H1 (cell line): ENCODE results near the gene TGFB2. TPM values are rescaled to one million over a fixed set of nuclear protein-coding genes. Genes with fewer than 3 reads are reported as not detected.

Source experiments
- CEBPB ChIP-seq: IDR thresholded peaks from 2 replicates; pipeline ENCODE4 v1.6.1; 2012; ENCODE audit warnings: low read depth, low read length
- CHD7 ChIP-seq: fragments of 300-600 bp; sonication (generic); IDR thresholded peaks from 2 replicates; pipeline ENCODE4 v1.7.1; 2012; ENCODE audit warnings: low read length, moderate library complexity, mild to moderate bottlenecking, inconsistent platforms; ENCODE audit not compliant: insufficient replicate concordance
- FOSL1 ChIP-seq: IDR thresholded peaks from 2 replicates; pipeline ENCODE4 v1.6.1; 2011; ENCODE audit warnings: mild to moderate bottlenecking, low read depth, low read length, moderate library complexity; ENCODE audit not compliant: insufficient read depth
- HDAC6 ChIP-seq: IDR thresholded peaks from one replicate; pipeline ENCODE4 v1.7.1; 2012; ENCODE audit warnings: low read depth, mild to moderate bottlenecking, inconsistent platforms, low read length, moderate library complexity
- POLR2A ChIP-seq, 2 experiments: IDR thresholded peaks; 1 replicate in 1 of 2; 2 replicates in 1 of 2; pipeline ENCODE4 v1.6.1; 2011; ENCODE audit warnings: low read depth in 2 of 2, low read length in 2 of 2, mild to moderate bottlenecking in 2 of 2; ENCODE audit errors: control extremely low read depth in 1 of 2
- POLR2AphosphoS5 ChIP-seq: IDR thresholded peaks from 2 replicates; pipeline ENCODE4 v1.6.1; 2011; ENCODE audit warnings: low read depth, low read length
- RXRA ChIP-seq: IDR thresholded peaks from 2 replicates; pipeline ENCODE4 v1.6.1; 2011; ENCODE audit warnings: low read depth, mild to moderate bottlenecking, low read length, moderate library complexity; ENCODE audit not compliant: insufficient read depth
- SRF ChIP-seq: IDR thresholded peaks from 2 replicates; pipeline ENCODE4 v1.6.1; 2011; ENCODE audit warnings: mild to moderate bottlenecking, low read depth, low read length, moderate library complexity
- SUZ12 ChIP-seq: fragments of 200-600 bp; sonication (generic); IDR thresholded peaks from 2 replicates; pipeline ENCODE4 v1.6.1; 2012; ENCODE audit warnings: mild to moderate bottlenecking, inconsistent platforms, low read length, moderate library complexity, mixed read lengths
- TAF7 ChIP-seq: optimal IDR thresholded peaks from 2 replicates; pipeline ENCODE3; 2011; ENCODE audit warnings: low read depth, mild to moderate bottlenecking, inconsistent platforms, low read length, moderate library complexity, borderline replicate concordance
- TCF12 ChIP-seq: IDR thresholded peaks from 2 replicates; pipeline ENCODE4 v1.6.1; 2011; ENCODE audit warnings: low read depth, mild to moderate bottlenecking, low read length
- ZNF274 ChIP-seq: IDR thresholded peaks from 2 replicates; pipeline ENCODE4 v1.7.0; 2012; ENCODE audit warnings: low read length, borderline replicate concordance; ENCODE audit errors: extremely low read depth
- polyA plus RNA-seq, 7 experiments: library from polyadenylated mRNA; depleted of rRNA in 3 of 7; stranded (reverse) in 5 of 7; unstranded in 2 of 7; fragments of >200 nt in 5 of 7; fragments of 200-250 nt in 2 of 7; gene quantifications; 1 replicate in 5 of 7; 2 replicates in 1 of 7; 4 replicates in 1 of 7; pipeline versions ENCODE4 v1.2.1 to v1.2.3, GENCODE V29; 2011 to 2013; ENCODE audit warnings: missing spikeins in 2 of 7, mixed read lengths in 2 of 7
- total RNA-seq: library from RNA; stranded (reverse); fragmentation: NEBNext Ultra II Directional; extraction: Animal tissue kit (Norgen Biotek cat#: 25700); gene quantifications from 2 replicates; pipeline ENCODE4 v1.2.1, GENCODE V29; 2021

The TGFB2 gene
- total and polyA plus RNA-seq, 2 of the 8 experiments (the other 6 are each of a cell fraction or from before 2014, with no cell fraction given) = 0.26 to 0.84 TPM

- TF ChIP-seq CHD7 = no peak
- no peak for TF ChIP-seq CEBPB
- no peak for TF ChIP-seq POLR2AphosphoS5
- TF ChIP-seq FOSL1 = no peak
- no peak for TF ChIP-seq HDAC6
- TF ChIP-seq POLR2A (IDR thresholded peaks at IDR 0.05; ENCODE audit: control extremely low read depth in 1 of 2, low read depth in 2 of 2, low read length in 2 of 2) = no peak
- no peak for TF ChIP-seq TCF12
- no peak for TF ChIP-seq SRF
- TF ChIP-seq TAF7 = no peak
- TF ChIP-seq ZNF274 = no peak
- no peak for TF ChIP-seq SUZ12
- TF ChIP-seq RXRA = no peak
Measured at GRCh38 chr1:218303176-218303879, 41.8 kb upstream of the TGFB2 start (continued).
